IPS DF 4.7 (cell line): ENCODE data around the gene CEP290.
"Not testable (repeated sequence)": the region's sequence is repeated elsewhere in the genome, so short reads cannot be mapped to it uniquely, and the experiment has no call there.

ENCODE experiments used
- DNase-seq: peaks from one replicate; pipeline ENCODE4 v3.0.0-alpha.2; 2013; ENCODE audit warnings: low spot score; ENCODE audit errors: extremely low read depth

CEP290 gene

DNA sequence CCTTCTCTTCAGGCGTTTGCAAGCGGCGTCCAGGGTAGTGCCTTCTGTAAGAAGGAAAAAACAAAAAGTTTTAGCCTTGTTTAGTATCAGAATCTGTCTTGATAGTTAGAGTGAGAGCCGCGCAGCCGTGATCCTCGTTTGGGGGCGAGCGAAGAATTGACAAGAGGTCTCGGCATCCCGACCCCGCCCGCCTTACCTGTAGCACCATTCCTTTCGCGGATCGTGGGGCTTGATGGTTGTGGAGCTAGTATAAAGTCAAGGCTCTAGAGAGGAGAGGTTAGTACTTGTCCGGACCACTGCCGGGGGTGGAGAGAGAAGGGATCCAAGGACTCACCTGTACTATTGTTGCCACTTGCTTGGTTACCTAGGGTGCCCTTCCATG is 713 bp upstream of the CEP290 start:
- no peak for DNase-seq

GRCh38 chr12:88141425-88141773 is 489 bp downstream of the CEP290 start:
- no peak for DNase-seq

DNA sequence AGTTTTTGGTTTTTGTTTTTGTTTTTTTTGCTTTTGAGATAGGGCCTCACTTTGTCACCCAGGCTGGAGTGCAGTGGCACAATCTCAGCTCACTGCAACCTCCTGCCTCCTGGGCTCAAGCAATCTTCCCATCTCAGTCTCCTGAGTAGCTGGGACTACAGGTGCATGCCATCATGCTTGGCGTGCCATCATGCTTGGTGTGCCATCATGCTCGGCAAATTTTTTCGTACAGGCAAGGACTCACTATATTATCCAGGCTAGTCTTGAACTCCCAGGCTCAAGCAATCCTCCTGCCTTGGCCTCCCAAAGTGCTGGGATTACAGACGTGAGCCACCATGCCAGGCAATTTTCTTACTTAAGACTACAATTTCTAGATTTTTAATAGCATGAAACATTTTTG is 2.2 kb downstream of the CEP290 start:
- DNase-seq: not testable (repeated sequence)

DNA sequence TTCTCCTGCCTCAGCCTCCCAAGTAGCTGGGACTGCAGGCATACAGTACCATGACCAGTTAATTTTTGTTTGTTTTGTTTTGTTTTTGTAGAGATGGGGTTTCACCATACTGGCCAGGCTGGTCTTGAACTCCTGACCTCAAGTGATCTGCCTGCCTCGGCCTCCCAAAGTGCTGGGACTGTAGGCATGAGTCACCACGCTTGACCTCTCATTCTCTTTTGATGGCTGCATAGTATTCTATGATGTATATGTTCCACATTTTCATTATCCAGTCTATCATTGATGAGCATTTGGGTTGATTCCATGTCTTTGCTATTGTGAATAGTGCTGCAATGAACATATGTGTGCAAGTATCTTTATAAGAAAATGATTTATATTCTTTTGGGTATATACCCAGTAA is 8.7 kb downstream of the CEP290 start:
- not testable (repeated sequence) for DNase-seq

GRCh38 chr12:88132392-88132791 is 9.5 kb downstream of the CEP290 start:
- no peak for DNase-seq

DNA sequence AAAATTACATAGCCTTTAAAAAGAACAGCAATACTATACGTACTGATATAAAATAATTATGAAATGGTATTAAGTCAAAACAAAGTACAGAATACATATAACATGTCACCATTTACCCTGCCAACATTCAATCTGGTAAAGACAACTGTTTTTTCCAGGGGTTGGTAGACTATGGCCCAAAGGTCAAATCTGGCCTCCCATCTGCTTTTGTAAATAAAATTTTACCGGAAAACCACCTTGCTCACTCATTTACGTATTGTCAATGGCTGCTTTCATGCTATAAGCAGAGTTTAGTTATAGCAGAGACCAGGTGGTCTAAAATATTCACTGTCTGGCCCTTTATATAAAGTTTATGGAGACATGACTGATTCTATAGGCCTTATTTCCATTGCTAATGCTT is 14.0 kb downstream of the CEP290 start:
- DNase-seq: no peak

DNA sequence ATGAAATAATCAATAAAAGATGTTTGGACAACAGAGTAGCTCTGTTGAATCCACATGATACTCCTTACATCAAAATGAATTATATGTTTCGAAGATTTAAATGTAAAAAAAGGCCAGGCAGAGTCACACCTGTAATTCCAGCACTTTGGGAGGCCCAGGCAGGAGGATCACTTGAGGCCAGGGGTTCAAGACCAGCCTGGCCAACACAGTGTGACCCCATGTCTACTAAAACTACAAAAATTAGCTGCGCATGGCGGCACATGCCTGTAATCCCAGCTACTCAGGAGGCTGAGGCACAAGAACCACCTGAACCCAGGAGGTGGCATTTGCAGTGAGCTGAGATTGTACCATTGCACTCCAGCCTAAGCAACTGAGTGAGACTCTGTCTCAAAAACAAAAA is 14.8 kb downstream of the CEP290 start:
- no peak for DNase-seq

GRCh38 chr12:88122666-88123065 is 19.2 kb downstream of the CEP290 start:
- DNase-seq: no peak

DNA sequence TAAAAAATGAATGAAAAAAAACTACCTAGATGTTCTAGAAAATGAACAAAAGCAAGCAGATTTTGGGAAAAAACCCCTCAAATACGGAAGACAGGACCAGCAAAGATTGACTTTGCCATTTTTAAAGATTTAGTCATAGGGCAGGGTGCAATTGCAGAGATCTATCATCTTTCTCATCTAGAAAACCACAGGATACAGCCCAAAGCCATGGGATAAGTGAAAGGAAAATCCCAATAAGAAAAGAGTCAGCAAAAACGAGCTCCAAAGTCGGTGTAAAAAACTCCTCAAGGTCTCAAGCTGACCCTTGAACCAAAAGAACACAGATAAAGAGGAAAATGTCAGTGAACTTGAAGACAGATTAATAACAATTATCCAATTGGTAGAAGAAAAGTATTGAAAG is 28.0 kb downstream of the CEP290 start:
- DNase-seq: no peak

DNA sequence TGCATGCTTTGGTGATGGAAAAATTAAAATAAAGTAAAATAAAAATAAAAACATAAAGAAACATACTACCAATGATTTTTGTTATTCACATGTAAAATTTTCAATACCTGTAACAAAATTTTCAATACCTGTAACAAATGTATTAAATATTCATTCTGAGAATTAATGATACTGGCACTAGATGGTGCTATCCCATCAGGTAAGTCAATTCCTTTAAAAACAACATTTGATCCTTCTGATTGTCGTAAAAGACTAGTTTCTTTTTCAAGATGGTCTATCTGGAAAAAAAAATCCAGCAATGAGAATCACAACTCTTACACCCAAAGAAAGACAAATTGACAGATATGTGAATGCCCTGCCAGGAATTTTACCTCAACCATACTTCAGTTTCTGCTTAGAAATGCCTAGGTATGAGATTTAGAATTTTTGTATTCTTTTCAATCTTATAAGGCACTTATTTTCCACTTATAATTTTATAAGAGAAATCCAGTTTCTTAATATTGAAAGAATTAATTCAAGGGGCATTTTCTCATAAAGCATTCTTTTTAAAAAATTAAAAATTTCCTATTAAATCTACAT is 30.7 kb downstream of the CEP290 start:
- no peak for DNase-seq

DNA sequence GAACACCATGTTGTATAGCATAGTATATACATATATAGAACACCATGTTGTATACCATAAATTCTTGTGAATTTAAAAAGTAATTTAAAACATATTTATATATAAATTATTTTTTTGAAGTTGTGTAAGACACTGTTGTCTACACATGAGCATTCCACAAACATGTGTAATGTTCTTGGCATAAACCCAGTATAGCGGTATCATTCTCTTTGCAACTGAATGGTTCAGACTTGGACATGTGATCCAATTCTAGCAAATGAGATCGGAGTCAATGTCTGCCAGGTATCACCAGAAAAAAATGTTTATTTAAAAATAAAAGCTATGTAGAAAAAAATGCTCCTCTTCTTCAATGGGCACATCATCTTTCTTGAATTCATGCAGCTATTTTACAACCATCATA is 33.9 kb downstream of the CEP290 start:
- DNase-seq: no peak

GRCh38 chr12:88093573-88093972 is 48.3 kb downstream of the CEP290 start:
- DNase-seq: no peak

- no peak for DNase-seq
Observed at GRCh38 chr12:88092771-88093170, 49.1 kb downstream of the CEP290 start.

- no peak for DNase-seq
Observed at GRCh38 chr12:88084210-88084609, 57.7 kb downstream of the CEP290 start.

GRCh38 chr12:88083634-88084033 is 58.3 kb downstream of the CEP290 start:
- no peak for DNase-seq

GRCh38 chr12:88081247-88081646 is 60.6 kb downstream of the CEP290 start:
- no peak for DNase-seq

- no peak for DNase-seq
Observed at GRCh38 chr12:88067301-88067700, 74.6 kb downstream of the CEP290 start.

- no peak for DNase-seq
Observed at GRCh38 chr12:88063375-88063774, 78.5 kb downstream of the CEP290 start.

DNA sequence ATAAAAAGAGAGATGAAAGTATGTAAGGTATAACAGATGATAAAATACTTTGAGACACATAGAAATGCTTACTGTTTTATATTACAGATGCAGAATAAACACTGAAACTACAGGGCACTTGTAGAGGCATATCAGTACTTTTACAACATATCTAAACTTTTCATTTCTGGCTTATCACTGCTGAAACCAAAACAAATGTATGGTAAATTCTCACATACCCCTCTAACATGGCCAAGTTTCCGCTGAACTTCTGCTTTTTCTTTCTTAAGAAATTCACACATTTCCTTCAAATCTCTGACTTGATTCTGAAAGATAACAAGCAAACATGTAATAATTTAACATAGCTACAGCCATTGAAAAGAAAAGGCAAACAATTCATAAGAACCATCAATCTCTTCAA is 79.4 kb downstream of the CEP290 start:
- no peak for DNase-seq

DNA sequence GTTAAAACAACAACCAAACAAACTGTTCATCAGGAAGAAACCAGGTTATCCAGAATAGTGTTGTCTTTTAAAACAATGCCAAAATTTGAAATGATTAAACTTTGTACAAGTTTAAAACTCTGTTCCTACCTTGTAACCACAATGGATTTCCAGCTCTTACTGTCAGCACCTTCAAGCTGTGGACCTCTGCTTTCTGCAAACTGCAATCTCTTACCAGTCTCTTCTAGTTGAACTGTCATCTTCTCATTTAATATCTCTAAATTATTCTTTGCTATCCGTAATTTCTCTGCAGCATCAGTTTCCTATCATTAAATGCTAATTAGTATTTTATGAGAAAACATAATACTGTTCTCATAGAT is 83.2 kb downstream of the CEP290 start:
- DNase-seq: no peak

GRCh38 chr12:88057994-88058718 is 83.7 kb downstream of the CEP290 start:
- DNase-seq: no peak

- DNase-seq: no peak
Observed at GRCh38 chr12:88056571-88056970, 85.3 kb downstream of the CEP290 start.

DNA sequence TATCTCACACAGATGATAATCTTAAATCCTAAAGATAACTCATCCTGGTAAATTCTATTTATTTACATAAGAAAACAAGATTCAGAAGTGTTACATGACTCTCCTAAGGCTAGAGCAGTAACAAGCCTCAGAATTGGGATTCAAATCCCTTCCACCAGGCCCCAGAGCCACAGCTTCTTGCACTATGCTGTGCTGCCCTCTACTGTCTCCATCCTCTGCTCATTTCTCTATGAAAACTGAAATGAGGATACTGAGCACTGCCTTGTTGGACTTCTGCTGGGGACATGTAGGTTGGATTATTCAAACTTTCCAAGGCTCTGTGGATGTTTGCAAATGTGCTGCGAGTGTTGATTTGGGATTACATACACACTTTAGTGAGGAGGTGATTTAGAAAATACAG is 89.2 kb downstream of the CEP290 start:
- no peak for DNase-seq

GRCh38 chr12:88044035-88044434 is 97.9 kb downstream of the CEP290 start:
- no peak for DNase-seq
